Fibroblast of skin of back (primary cell): ENCODE results near the gene RSBN1L. TPM values are rescaled to one million over a fixed set of nuclear protein-coding genes. Genes with fewer than 3 reads are reported as not detected.
"Not testable (repeated sequence)": the region's sequence is repeated elsewhere in the genome, so short reads cannot be mapped to it uniquely, and the experiment has no call there.

Experiments
- DNase-seq: peaks from one replicate; pipeline ENCODE4 v3.0.0-alpha.2; 2013
- polyA plus RNA-seq, 2 experiments: library from polyadenylated mRNA; unstranded; fragments of 120-200 nt; gene quantifications; one replicate each; pipeline ENCODE4 v1.2.1, GENCODE V29; 2013; ENCODE audit not compliant: insufficient read length in 2 of 2

Gene RSBN1L
- 11.1 TPM for polyA plus RNA-seq (2013, experiment 1 of 2; ENCODE audit: insufficient read length)
- 10.2 TPM for polyA plus RNA-seq (2013, experiment 2 of 2; ENCODE audit: insufficient read length)

- peak; percentile 98 for DNase-seq
Observed at GRCh38 chr7:77696057-77696642, at the start of gene RSBN1L. Gene RSBN1L (plus strand): TSS chr7:77696459. CDS start chr7:77696470, 11 bp downstream.

- DNase-seq: no peak
Observed at GRCh38 chr7:77648742-77649338, 47.4 kb upstream of the RSBN1L start.

- peak; percentile 69 for DNase-seq
Observed at GRCh38 chr7:77649716-77650349, 46.4 kb upstream of the RSBN1L start.

GRCh38 chr7:77651575-77652162, 44.6 kb upstream of the RSBN1L start:
- DNase-seq: peak; percentile 40

GRCh38 chr7:77652826-77653225, 43.4 kb upstream of the RSBN1L start:
- not testable (repeated sequence) for DNase-seq

GRCh38 chr7:77653572-77653971, 42.7 kb upstream of the RSBN1L start:
- no peak for DNase-seq

GRCh38 chr7:77655356-77655755, 40.9 kb upstream of the RSBN1L start:
- no peak for DNase-seq

GRCh38 chr7:77655836-77656455, 40.3 kb upstream of the RSBN1L start:
- no peak for DNase-seq

- DNase-seq: peak; percentile 37
Observed at GRCh38 chr7:77657427-77658224, 38.6 kb upstream of the RSBN1L start.

GRCh38 chr7:77658928-77659327, 37.3 kb upstream of the RSBN1L start:
- no peak for DNase-seq

- DNase-seq: no peak
Observed at GRCh38 chr7:77661816-77662215, 34.4 kb upstream of the RSBN1L start.

GRCh38 chr7:77662869-77663268, 33.4 kb upstream of the RSBN1L start:
- no peak for DNase-seq

GRCh38 chr7:77664715-77665114, 31.5 kb upstream of the RSBN1L start:
- no peak for DNase-seq

- DNase-seq: no peak
Observed at GRCh38 chr7:77665161-77665560, 31.1 kb upstream of the RSBN1L start.

- no peak for DNase-seq
Observed at GRCh38 chr7:77667459-77668086, 28.7 kb upstream of the RSBN1L start.

GRCh38 chr7:77674878-77675277, 21.4 kb upstream of the RSBN1L start:
- no peak for DNase-seq

GRCh38 chr7:77679608-77680007, 16.7 kb upstream of the RSBN1L start:
- no peak for DNase-seq

GRCh38 chr7:77680266-77680665, 16.0 kb upstream of the RSBN1L start:
- peak; percentile 33 for DNase-seq

- DNase-seq: peak; percentile 89
Observed at GRCh38 chr7:77684030-77684429, 12.2 kb upstream of the RSBN1L start.

GRCh38 chr7:77685233-77685632, 11.0 kb upstream of the RSBN1L start:
- no peak for DNase-seq

GRCh38 chr7:77687100-77687746, 9.0 kb upstream of the RSBN1L start:
- no peak for DNase-seq
